Pancreas (tissue), 10 donors: ENCODE results near the gene VTA1. TPM values are rescaled to one million over a fixed set of nuclear protein-coding genes. Genes with fewer than 3 reads are reported as not detected.
"Not testable (repeated sequence)": the region's sequence is repeated elsewhere in the genome, so short reads cannot be mapped to it uniquely, and the experiment has no call there.

Source experiments
- ATAC-seq, 4 donors: fragments of 200-7000 bp; cut with Tn5 transposase; one replicate each; pipeline versions ENCODE4 v1.8.0 to v1.9.1; 2020; ENCODE audit warnings: mild to moderate bottlenecking in 4 of 4, moderate library complexity in 4 of 4
- DNase-seq, 6 donors: peaks; one replicate each; pipeline ENCODE4 v3.0.0-alpha.2; 2020
- FAIRE-seq: peaks from 2 replicates; lab custom pipeline; 2012; peaks lifted over from hg19 to GRCh38; lab: Jason Lieb, UNC
- H3K27ac ChIP-seq, 4 donors: fragments of 200-600 bp; sonication (generic); 1 replicate in 3 of 4; 2 replicates in 1 of 4; pipeline versions ENCODE4 v1.5.0 to v1.8.0; 2020
- H3K27me3 ChIP-seq, 4 donors: fragments of 200-600 bp; one replicate each; pipeline ENCODE4 v1.8.0; 2021
- H3K36me3 ChIP-seq, 3 donors: fragments of 200-600 bp; sonication (generic) in 1 of 3; one replicate each; pipeline versions ENCODE4 v1.5.0 to v1.8.0; 2020 to 2021
- H3K4me1 ChIP-seq, 3 donors: fragments of 200-600 bp; one replicate each; pipeline ENCODE4 v1.8.0; 2021
- H3K4me3 ChIP-seq, 4 donors: fragments of 200-600 bp; sonication (generic) in 2 of 4; one replicate each; pipeline versions ENCODE4 v1.5.0 to v1.8.0; 2020 to 2021
- H3K9me3 ChIP-seq, 4 donors: fragments of 200-600 bp; one replicate each; pipeline ENCODE4 v1.8.0; 2021
- WGBS, 2 donors: extraction: QIAGEN DNeasy Blood & Tissue Kit; methylation state at CpG; one replicate each; pipeline ENCODE4 v1.1.7; 2013; 5-methylcytosine and 5-hydroxymethylcytosine counted together
- intact Hi-C, 3 donors: fragments of 100-400 bp; cut with DNase I; formaldehyde crosslinking; loops; one replicate each; pipeline versions ENCODE4 v1.11.1 to v1.14.2; 2022
- polyA plus RNA-seq, 2 donors: library from polyadenylated mRNA; stranded (reverse); fragments of 200-250 nt; gene quantifications; one replicate each; pipeline ENCODE4 v1.2.3, GENCODE V29; 2013
- total RNA-seq, 6 donors: library from RNA; stranded (reverse); fragmentation: NEBNext Ultra II Directional in 4 of 6; extraction: Animal tissue kit (Norgen Biotek cat#: 25700) in 4 of 6; gene quantifications; one replicate each; pipeline versions ENCODE4 v1.2.1 to v1.2.4, GENCODE V29; 2021 to 2023
- TF ChIP-seq, protein P1 (sequence below), 4 donors: fragments of 200-600 bp; sonication (generic) in 3 of 4; IDR thresholded peaks; one replicate each; pipeline versions ENCODE4 v1.5.0 to v1.8.0; 2021; ENCODE audit warnings: antibody characterized with exemption in 4 of 4
- donor health status: healthy with polysubstance abuse.
- donor health status: DM: no; HTN: no; CAD: no; lungs with moderate emphysema.
- donor health status: DM: no; HTN: no; CAD: no.
- donor health status: control.
- donor health status: control.
- donor health status: Bipolar disorder and iron deficiency.
- donor health status: DM: yes; HTN: yes; CAD: no.
- donor health status: DM: no; HTN: no; CAD: no.
- donor health status: DM: no; HTN: no; CAD: no.
- donor health status: DM: yes; HTN: yes; CAD: no.

Gene VTA1
- total and polyA plus RNA-seq, 8 donors = 6.2 to 20.3 (median 14.1) TPM

DNA sequence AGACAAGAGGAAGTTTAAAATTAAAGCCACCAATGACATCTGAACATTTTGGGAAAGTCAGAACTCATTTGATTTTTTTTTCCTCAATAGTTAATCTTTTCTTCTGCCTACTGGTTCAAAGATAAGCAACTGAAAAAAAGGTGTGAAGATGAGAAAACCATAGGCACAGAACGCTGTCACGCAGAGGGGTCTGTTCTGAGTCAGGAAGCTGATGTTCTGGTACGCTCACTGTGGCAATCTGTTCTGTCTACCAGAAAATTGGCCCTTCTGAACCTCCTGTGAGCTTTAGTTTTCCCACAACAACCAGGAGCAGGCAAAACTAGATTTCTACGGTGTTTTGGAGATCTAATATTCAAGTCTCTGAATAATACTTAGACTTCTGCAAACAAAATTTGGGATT, 78.1 kb downstream of the VTA1 start:
- 64 to 69% methylated on average over 4 of the region's 4 CpGs for WGBS, 2 donors
- no peak for ATAC-seq

DNA sequence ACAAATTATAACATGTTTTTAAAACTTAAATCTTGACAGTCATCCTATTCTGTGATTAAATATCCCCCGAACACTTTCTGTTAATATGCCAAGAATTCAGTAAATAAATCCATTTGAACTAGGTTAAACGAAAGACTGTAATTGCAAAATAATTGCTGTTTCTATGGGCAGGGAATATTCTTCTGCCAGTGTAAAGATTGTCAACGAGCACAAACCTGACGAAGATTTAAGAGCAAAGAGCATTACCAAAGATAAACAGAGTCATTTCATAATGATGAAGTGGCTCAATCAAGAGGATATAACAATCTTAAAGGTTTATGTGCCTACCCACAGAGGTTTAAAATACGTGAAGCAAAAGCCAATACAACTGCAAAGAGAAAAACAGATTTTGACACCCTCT, 78.5 kb downstream of the VTA1 start:
- H3K27me3 ChIP-seq = no peaks in the 10 kb centered on the region
- FAIRE-seq = no peak
- H3K27ac ChIP-seq = no peak overlapping the region
- TF ChIP-seq, protein P1, sequence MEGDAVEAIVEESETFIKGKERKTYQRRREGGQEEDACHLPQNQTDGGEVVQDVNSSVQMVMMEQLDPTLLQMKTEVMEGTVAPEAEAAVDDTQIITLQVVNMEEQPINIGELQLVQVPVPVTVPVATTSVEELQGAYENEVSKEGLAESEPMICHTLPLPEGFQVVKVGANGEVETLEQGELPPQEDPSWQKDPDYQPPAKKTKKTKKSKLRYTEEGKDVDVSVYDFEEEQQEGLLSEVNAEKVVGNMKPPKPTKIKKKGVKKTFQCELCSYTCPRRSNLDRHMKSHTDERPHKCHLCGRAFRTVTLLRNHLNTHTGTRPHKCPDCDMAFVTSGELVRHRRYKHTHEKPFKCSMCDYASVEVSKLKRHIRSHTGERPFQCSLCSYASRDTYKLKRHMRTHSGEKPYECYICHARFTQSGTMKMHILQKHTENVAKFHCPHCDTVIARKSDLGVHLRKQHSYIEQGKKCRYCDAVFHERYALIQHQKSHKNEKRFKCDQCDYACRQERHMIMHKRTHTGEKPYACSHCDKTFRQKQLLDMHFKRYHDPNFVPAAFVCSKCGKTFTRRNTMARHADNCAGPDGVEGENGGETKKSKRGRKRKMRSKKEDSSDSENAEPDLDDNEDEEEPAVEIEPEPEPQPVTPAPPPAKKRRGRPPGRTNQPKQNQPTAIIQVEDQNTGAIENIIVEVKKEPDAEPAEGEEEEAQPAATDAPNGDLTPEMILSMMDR (IDR thresholded peaks at IDR 0.05) = no peak
- no peaks in the 10 kb centered on the region for H3K9me3 ChIP-seq
- intact Hi-C loops = no loop called here
- no peak for ATAC-seq
- H3K4me1 ChIP-seq = no peaks in the 10 kb centered on the region
- no peak for DNase-seq
- 25 to 30% methylated on average over 5 of the region's 5 CpGs for WGBS, 2 donors
- H3K36me3 ChIP-seq = no peaks in the 10 kb centered on the region
- H3K4me3 ChIP-seq = no peak overlapping the region

More for the DNA sequence above, 78.1 kb downstream of the VTA1 start:
- H3K36me3 ChIP-seq = no peaks in the 10 kb centered on the region
- no peaks in the 10 kb centered on the region for H3K27me3 ChIP-seq
- DNase-seq (no peak), FAIRE-seq (no peak)
- no peak overlapping the region for H3K27ac ChIP-seq
- no peak overlapping the region for H3K4me3 ChIP-seq
- no peaks in the 10 kb centered on the region for H3K9me3 ChIP-seq
- H3K4me1 ChIP-seq = no peaks in the 10 kb centered on the region
- TF ChIP-seq, protein P1 (IDR thresholded peaks at IDR 0.05) = no peak
- intact Hi-C loops = no loop called here

DNA sequence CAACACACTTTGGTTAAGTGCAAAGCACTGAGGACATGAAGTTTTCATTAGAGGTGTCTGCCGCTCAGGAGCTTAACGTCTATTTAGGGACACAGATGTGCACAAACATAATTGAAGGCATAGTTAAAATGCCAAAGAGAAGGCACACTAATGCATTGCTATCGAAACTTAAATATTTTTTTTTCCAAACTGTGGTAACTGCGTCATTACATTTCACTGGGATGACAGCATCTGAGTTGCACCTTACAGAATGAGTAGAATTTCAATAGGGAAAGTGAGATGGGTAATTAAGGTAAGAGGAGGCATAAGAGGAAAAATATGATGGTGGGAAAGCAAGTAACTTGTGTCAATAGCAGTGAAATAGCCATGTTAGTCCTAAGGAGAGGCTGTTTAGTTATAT, 79.7 kb downstream of the VTA1 start:
- Histone ChIP-seq H3K27ac (no peak overlapping the region), H3K27me3 (no peaks in the 10 kb centered on the region), H3K4me3 (no peak overlapping the region), H3K4me1 (no peaks in the 10 kb centered on the region), H3K9me3 (no peaks in the 10 kb centered on the region), H3K36me3 (no peaks in the 10 kb centered on the region)
- no peak for DNase-seq
- ATAC-seq = no peak
- FAIRE-seq = no peak
- WGBS, 2 donors = 75 to 80% methylated on average over 4 of the region's 4 CpGs
- intact Hi-C loops = no loop called here
- TF ChIP-seq, protein P1 (IDR thresholded peaks at IDR 0.05) = no peak

DNA sequence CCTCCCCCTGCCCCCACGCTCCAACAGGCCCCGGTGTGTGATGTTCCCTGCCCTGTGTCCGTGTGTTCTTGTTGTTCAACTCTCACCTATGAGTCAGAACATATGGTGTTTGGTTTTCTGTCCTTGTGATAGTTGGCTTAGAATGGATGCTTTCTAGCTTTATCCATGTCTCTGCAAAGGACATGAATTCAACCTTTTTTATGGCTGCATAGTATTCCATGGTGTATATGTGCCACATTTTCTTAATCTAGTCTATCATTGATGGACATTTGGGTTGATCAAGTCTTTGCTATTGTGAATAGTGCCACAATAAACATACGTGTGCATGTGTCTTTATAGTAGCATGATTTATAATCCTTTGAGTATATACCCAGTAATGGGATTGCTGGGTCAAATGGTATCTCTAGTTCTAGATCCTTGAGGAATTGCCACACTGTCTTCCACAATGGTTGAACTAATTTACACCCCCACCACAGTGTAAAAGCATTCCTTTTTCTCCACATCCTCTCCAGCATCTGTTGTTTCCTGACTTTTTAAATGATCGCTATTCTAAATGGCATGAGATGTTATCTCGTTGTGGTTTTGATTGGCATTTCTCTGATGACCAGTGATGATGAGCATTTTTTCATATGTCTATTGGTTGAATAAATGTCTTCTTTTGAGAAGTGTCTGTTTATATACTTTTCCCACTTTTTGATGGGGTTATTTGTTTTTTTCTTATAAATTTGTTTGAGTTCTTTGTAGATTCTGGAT, 82.6 kb downstream of the VTA1 start:
- DNase-seq, FAIRE-seq, H3K27ac ChIP-seq, H3K27me3 ChIP-seq, H3K36me3 ChIP-seq, ATAC-seq, H3K4me3 ChIP-seq, intact Hi-C loops, H3K9me3 ChIP-seq, H3K4me1 ChIP-seq: not testable (repeated sequence)
- WGBS, 2 donors = 89 to 90% methylated on average over 6 of the region's 6 CpGs

DNA sequence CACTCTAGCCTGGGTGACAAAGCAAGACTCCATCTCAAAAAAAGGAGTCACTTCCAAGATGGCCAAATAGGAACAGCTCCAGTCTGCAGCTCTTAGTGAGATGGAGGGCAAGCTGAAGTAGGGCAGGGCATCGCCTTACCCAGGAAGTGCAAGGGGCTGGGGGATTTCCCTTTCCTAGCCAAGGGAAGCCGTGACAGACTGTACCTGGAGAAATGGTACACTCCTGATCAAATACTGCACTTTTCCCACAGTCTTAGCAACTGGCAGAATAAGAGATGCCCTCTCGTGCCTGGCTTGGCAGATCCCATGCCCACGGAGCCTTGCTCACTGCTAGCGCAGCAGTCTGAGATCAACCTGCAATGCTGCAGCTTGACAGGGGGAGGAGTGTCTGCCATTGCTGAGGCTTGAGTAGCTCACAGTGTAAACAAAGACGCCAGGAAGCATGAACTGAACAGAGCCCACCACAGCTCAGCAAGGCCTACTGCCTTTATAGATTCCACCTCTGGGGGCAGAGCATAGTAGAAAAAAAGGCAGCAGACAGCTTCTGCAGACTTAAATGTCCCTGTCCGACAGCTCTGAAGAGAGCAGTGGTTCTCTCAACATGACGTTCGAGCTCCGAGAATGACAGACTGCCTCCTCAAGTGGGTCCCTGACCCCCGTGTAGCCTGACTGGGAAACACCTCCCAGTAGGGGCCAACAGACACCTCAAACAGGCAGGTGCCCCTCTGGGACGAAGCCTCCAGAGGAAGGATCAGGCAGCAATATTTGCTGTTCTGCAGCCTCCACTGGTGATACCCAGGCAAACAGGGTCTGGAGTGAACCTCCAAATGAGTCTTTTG, 85.4 kb downstream of the VTA1 start:
- peak overlapping the region in 2 of 4 donors; percentile 6 to 17 for H3K4me3 ChIP-seq
- H3K4me1 ChIP-seq, H3K27ac ChIP-seq, intact Hi-C loops, H3K27me3 ChIP-seq, H3K36me3 ChIP-seq, FAIRE-seq, H3K9me3 ChIP-seq: not testable (repeated sequence)
- ATAC-seq (peak; percentile 66 to 76 (median 74)), DNase-seq (peak in 5 of 6 donors; percentile 20 to 64 (median 56))
- WGBS, 2 donors = 14 to 18% methylated on average over 12 of the region's 12 CpGs
- TF ChIP-seq, protein P1 (IDR thresholded peaks at IDR 0.05) = peak in 2 of 4 donors; percentile 23 to 25
